ENCODE results near the gene MIF4GD.
"Not testable (repeated sequence)": the region's sequence is repeated elsewhere in the genome, so short reads cannot be mapped to it uniquely, and the experiment has no call there.

The MIF4GD gene

DNA sequence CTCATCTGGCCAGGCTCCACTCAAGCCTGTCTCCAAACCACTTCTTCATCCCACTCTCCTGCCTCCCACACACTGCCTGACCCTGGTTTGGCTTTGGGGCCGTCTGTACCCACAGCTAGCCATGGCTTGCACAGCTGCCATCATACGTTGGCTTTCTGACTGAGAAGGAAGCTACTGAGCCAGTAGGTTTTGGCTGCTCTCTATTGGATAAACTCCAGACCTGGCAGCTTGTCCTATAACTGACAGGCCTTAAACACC is 3.9 kb downstream of the MIF4GD start:
- H3K27ac ChIP-seq (ENCODE audit: low read length), result no peak overlapping the region

GRCh38 chr17:75266316-75267152 is 4.5 kb downstream of the MIF4GD start:
- H3K27ac ChIP-seq (ENCODE audit: low read length), result no peak overlapping the region
- H3K36me3 ChIP-seq (ENCODE audit: control insufficient read depth in 1 of 2, insufficient read depth in 2 of 2, low read length in 2 of 2), result peaks cover 18 to 28% of the 10 kb centered on the region in 2 donors
- no peaks in the 10 kb centered on the region for H3K27me3 ChIP-seq (ENCODE audit: low read depth, low read length)
- H3K4me3 ChIP-seq (ENCODE audit: low read depth in 1 of 2, low read length in 2 of 2), result no peak overlapping the region
- H3K9me3 ChIP-seq (ENCODE audit: control insufficient read depth in 1 of 2, low read length in 2 of 2), result no peaks in the 10 kb centered on the region
- H3K4me1 ChIP-seq (ENCODE audit: control insufficient read depth in 1 of 2, insufficient read depth in 2 of 2, low read length in 2 of 2), result peaks cover 12 to 23% of the 10 kb centered on the region in 2 donors

More for the DNA sequence above, 3.9 kb downstream of the MIF4GD start:
- Histone ChIP-seq H3K9me3 (ENCODE audit: control insufficient read depth in 1 of 2, low read length in 2 of 2) (no peaks in the 10 kb centered on the region), H3K27me3 (ENCODE audit: low read depth, low read length) (no peaks in the 10 kb centered on the region), H3K4me1 (ENCODE audit: control insufficient read depth in 1 of 2, insufficient read depth in 2 of 2, low read length in 2 of 2) (peaks cover 12 to 26% of the 10 kb centered on the region in 2 donors), H3K36me3 (ENCODE audit: control insufficient read depth in 1 of 2, insufficient read depth in 2 of 2, low read length in 2 of 2) (peaks cover 18 to 28% of the 10 kb centered on the region in 2 donors), H3K4me3 (ENCODE audit: low read depth in 1 of 2, low read length in 2 of 2) (no peak overlapping the region)

DNA sequence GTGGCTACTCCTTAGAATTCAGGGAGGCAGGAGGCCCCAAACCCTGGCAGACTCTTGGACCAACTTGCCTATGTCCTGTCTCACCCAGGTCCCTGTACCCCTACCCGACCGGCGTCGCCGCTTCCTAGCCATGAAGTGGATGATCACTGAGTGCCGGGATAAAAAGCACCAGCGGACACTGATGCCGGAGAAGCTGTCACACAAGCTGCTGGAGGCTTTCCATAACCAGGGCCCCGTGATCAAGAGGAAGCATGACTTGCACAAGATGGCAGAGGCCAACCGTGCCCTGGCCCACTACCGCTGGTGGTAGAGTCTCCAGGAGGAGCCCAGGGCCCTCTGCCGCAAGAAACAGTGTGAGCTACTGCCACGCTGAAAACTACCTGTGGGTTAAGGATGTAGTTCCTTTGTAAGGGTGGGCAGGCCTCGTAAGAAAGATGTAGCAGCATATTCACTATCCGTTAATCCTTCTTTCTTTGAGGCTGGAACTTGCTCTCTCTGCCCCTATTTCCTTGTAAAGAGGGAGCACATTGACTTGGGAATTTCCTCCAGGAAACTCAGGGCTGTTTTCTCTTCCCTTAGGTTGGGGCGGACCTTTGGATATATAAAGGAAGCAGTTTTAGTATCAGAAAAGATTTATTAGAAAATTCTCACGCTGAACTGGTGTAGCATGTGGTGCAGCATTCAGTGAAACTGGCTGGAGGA is 5.3 kb downstream of the MIF4GD start:
- Histone ChIP-seq H3K4me1 (ENCODE audit: control insufficient read depth in 1 of 2, insufficient read depth in 2 of 2, low read length in 2 of 2) (peaks cover 12 to 25% of the 10 kb centered on the region in 2 donors), H3K27ac (ENCODE audit: low read length) (no peak overlapping the region), H3K27me3 (ENCODE audit: low read depth, low read length) (no peaks in the 10 kb centered on the region), H3K4me3 (ENCODE audit: low read depth in 1 of 2, low read length in 2 of 2) (no peak overlapping the region), H3K36me3 (ENCODE audit: control insufficient read depth in 1 of 2, insufficient read depth in 2 of 2, low read length in 2 of 2) (peaks cover 18 to 28% of the 10 kb centered on the region in 2 donors), H3K9me3 (ENCODE audit: control insufficient read depth in 1 of 2, low read length in 2 of 2) (no peaks in the 10 kb centered on the region)

DNA sequence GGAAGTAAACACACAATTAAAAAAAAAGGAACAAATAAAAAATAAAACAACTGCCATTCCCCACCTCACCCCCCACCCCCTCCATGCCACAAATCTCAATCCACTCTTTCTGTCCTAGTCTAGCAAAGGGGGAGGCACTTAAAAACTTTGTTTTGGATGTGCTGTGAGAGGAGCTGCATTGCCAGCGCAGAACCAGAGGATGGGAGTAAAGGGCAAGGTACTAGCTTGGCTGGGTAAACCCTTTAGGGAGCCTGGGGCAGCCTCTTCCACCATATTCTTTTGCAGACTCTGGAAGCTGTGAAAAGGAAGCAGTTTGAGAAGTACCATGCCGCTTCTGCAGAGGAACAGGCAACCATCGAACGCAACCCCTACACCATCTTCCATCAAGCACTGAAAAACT is 8.0 kb downstream of the MIF4GD start:
- peak overlapping the region; percentile 95 to 97 for H3K4me3 ChIP-seq (ENCODE audit: low read depth in 1 of 2, low read length in 2 of 2)
- H3K9me3 ChIP-seq (ENCODE audit: control insufficient read depth in 1 of 2, low read length in 2 of 2), result no peaks in the 10 kb centered on the region
- H3K27me3 ChIP-seq (ENCODE audit: low read depth, low read length), result no peaks in the 10 kb centered on the region
- peaks cover 18 to 28% of the 10 kb centered on the region in 2 donors for H3K36me3 ChIP-seq (ENCODE audit: control insufficient read depth in 1 of 2, insufficient read depth in 2 of 2, low read length in 2 of 2)
- H3K27ac ChIP-seq (ENCODE audit: low read length), result no peak overlapping the region
- H3K4me1 ChIP-seq (ENCODE audit: control insufficient read depth in 1 of 2, insufficient read depth in 2 of 2, low read length in 2 of 2), result peaks cover 18 to 36% of the 10 kb centered on the region in 2 donors

DNA sequence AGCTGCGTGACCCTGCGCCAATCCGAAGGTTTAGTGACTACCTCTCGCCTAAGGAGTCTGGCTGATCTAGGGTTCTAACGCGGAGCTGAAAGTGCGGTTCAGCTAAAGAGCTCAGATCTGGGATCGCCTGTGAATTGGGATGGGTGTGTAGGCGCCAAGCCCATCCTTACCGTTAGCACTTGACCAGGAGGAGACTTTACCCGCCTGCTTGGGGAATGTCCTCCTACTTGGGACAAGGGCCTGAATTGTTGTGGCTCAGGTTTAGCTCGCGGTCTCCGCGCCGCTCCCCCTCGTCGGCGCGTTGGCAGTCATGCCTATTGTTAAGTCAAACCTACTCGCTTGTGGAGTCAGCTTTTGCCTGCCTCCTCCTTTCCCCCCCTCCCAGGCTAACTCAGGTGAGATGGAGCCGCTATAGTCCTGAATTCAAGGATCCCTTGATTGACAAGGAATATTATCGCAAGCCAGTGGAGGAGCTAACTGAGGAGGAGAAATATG is 8.9 kb downstream of the MIF4GD start:
- H3K4me1 ChIP-seq (ENCODE audit: control insufficient read depth in 1 of 2, insufficient read depth in 2 of 2, low read length in 2 of 2), result peaks cover 18 to 33% of the 10 kb centered on the region in 2 donors
- H3K4me3 ChIP-seq (ENCODE audit: low read depth in 1 of 2, low read length in 2 of 2), result peak overlapping the region; percentile 95 to 97
- peak overlapping the region; percentile 90 for H3K27ac ChIP-seq (ENCODE audit: low read length)
- H3K9me3 ChIP-seq (ENCODE audit: control insufficient read depth in 1 of 2, low read length in 2 of 2), result no peaks in the 10 kb centered on the region
- no peaks in the 10 kb centered on the region for H3K27me3 ChIP-seq (ENCODE audit: low read depth, low read length)
- peaks cover 18 to 28% of the 10 kb centered on the region in 2 donors for H3K36me3 ChIP-seq (ENCODE audit: control insufficient read depth in 1 of 2, insufficient read depth in 2 of 2, low read length in 2 of 2)

DNA sequence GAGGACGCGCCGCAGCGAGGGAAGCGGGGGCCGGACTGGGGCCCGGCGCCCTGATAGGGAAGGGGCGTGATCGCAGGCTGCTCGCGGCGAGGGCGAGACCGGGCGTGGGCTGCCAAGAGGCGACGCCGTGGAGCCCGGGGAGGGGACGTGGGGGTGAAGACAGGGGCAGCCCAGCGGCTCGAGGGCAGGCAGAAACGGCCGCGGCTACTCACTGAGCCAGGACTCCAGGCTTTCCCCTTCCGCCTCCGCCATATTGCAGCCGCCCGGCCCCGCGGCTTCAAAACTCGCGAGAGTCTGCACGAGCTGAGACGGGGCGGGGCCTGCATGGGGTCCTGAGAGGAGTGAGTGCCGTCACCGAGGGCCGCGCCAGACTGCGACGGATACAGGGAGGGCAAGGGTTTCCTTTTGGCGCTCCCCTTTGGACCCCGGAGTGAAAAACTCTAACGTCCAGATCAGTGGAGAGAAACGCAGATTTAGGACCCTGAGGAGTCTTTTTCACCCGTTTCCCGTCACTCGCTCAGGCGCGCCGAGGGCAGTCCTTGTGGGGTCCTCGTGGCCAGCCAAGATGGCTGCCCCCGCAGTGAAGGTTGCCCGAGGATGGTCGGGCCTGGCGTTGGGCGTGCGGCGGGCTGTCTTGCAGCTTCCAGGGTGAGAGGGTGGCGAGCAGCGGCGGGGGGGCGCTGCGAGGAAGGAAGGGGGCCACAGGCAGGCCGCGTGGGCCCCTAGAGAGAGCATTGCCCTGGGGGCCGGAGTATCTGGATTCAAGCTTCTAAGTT is 9.5 kb downstream of the MIF4GD start, which contains the start of the genes GGA3 and MRPS7:
TSS of gene GGA3 (minus strand) at position 271 of the 776 bp plus-strand sequence. CDS start at position 252, 19 bp downstream.
TSS of gene MRPS7 (plus strand) at position 544 of the 776 bp plus-strand sequence. CDS start at position 566, 22 bp downstream.
- no peaks in the 10 kb centered on the region for H3K9me3 ChIP-seq (ENCODE audit: control insufficient read depth in 1 of 2, low read length in 2 of 2)
- H3K4me3 ChIP-seq (ENCODE audit: low read depth in 1 of 2, low read length in 2 of 2), result peak within 1 kb of the TSS; percentile 95 to 97
- peaks cover 18 to 33% of the 10 kb centered on the region in 2 donors for H3K4me1 ChIP-seq (ENCODE audit: control insufficient read depth in 1 of 2, insufficient read depth in 2 of 2, low read length in 2 of 2)
- peak within 1 kb of the TSS; percentile 90 for H3K27ac ChIP-seq (ENCODE audit: low read length)
- H3K27me3 ChIP-seq (ENCODE audit: low read depth, low read length), result no peaks in the 10 kb centered on the region
- H3K36me3 ChIP-seq (ENCODE audit: control insufficient read depth in 1 of 2, insufficient read depth in 2 of 2, low read length in 2 of 2), result peaks cover 17 to 25% of the 10 kb centered on the region in 2 donors

- Histone ChIP-seq H3K27ac (ENCODE audit: low read length) (peak overlapping the region; percentile 90), H3K9me3 (ENCODE audit: control insufficient read depth in 1 of 2, low read length in 2 of 2) (no peaks in the 10 kb centered on the region), H3K4me1 (ENCODE audit: control insufficient read depth in 1 of 2, insufficient read depth in 2 of 2, low read length in 2 of 2) (peaks cover 18 to 33% of the 10 kb centered on the region in 2 donors), H3K36me3 (ENCODE audit: control insufficient read depth in 1 of 2, insufficient read depth in 2 of 2, low read length in 2 of 2) (peaks cover 9 to 17% of the 10 kb centered on the region in 2 donors), H3K27me3 (ENCODE audit: low read depth, low read length) (no peaks in the 10 kb centered on the region), H3K4me3 (ENCODE audit: low read depth in 1 of 2, low read length in 2 of 2) (peak overlapping the region; percentile 95 to 97)
These were observed 10.2 kb downstream of the MIF4GD start for GRCh38 chr17:75260641-75261335.

DNA sequence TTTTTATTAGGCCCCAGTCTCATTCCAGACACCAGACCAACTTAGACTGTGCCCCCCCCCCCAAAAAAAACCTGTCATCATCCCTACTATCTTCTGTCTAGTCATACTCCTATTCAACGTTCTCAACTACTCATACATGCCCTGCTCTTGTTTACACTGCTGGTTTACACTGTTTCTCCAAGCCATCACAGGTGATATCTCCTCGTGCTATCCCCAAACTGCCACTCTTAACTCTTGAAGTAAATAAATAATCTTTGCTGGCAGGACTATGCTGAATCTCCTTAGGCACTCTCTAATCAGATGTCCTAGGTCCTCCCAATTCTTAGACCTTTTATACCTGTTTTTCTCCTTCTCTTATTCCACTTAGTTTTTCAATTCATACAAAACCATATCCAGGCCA is 13.8 kb downstream of the MIF4GD start:
- H3K4me3 ChIP-seq (ENCODE audit: low read depth in 1 of 2, low read length in 2 of 2); H3K9me3 ChIP-seq (ENCODE audit: control insufficient read depth in 1 of 2, low read length in 2 of 2); H3K27me3 ChIP-seq (ENCODE audit: low read depth, low read length); H3K27ac ChIP-seq (ENCODE audit: low read length); H3K36me3 ChIP-seq (ENCODE audit: control insufficient read depth in 1 of 2, insufficient read depth in 2 of 2, low read length in 2 of 2): not testable (repeated sequence)
- H3K4me1 ChIP-seq (ENCODE audit: control insufficient read depth in 1 of 2, insufficient read depth in 2 of 2, low read length in 2 of 2), result peaks cover 10 to 24% of the 10 kb centered on the region in 2 donors

DNA sequence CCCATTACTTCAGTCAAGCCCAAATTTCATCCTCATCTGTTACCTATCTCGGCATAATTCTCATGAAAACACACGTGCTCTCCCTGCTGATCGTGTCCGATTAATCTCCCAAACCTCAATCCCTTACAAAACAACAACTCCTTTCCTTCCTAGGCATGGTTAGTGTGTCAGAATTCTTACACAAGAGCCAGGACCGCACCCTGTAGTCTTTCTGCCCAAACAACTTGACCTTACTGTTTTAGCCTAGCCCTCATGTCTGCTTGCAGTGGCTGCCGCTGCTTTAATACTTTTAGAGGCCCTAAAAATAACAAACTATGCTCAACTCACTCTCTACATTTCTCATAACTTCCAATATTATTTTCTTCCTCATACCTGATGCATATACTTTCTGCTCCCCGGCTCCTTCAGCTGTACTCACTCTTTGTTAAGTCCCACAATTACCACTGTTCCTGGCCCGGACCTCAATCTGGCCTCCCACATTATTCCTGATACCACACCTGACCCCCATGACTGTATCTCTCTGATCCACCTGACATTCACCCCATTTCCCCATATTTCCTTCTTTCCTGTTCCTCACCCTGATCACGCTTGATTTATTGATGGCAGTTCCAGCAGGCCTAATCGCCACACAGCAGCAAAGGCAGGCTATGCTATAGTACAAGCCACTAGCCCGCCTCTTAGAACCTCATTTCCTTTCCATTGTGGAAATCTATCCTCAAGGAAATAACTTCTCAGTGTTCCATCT is 14.9 kb downstream of the MIF4GD start:
- H3K9me3 ChIP-seq (ENCODE audit: control insufficient read depth in 1 of 2, low read length in 2 of 2); H3K27me3 ChIP-seq (ENCODE audit: low read depth, low read length); H3K4me3 ChIP-seq (ENCODE audit: low read depth in 1 of 2, low read length in 2 of 2); H3K27ac ChIP-seq (ENCODE audit: low read length); H3K36me3 ChIP-seq (ENCODE audit: control insufficient read depth in 1 of 2, insufficient read depth in 2 of 2, low read length in 2 of 2): not testable (repeated sequence)
- peaks cover 10 to 22% of the 10 kb centered on the region in 2 donors for H3K4me1 ChIP-seq (ENCODE audit: control insufficient read depth in 1 of 2, insufficient read depth in 2 of 2, low read length in 2 of 2)

Measured in muscle layer of duodenum (tissue), 2 donors.